Pulmonary artery endothelial cell (primary cell): ENCODE measurements around the gene PSAT1. TPM values are rescaled to one million over a fixed set of nuclear protein-coding genes. Genes with fewer than 3 reads are reported as not detected.
"Not testable (repeated sequence)": the region's sequence is repeated elsewhere in the genome, so short reads cannot be mapped to it uniquely, and the experiment has no call there.

Source experiments
- DNase-seq: peaks from one replicate; pipeline ENCODE4 v3.0.0-alpha.2; 2011; ENCODE audit warnings: low read depth, low spot score
- total RNA-seq: library from RNA; depleted of rRNA; stranded (reverse); fragments of >200 nt; gene quantifications from 2 replicates; pipeline ENCODE4 v1.2.3, GENCODE V29; 2014

PSAT1 gene
- total RNA-seq, result 26.6 and 30.7 TPM in 2 replicates

- peak; percentile 81 for DNase-seq
Observed at GRCh38 chr9:78296893-78297671, at the start of gene PSAT1. PSAT1 (plus strand) TSS chr9:78297125; CDS start chr9:78297211, 86 bp downstream.

- DNase-seq, result no peak
Observed at GRCh38 chr9:78248635-78249034, 48.3 kb upstream of the PSAT1 start.

GRCh38 chr9:78249542-78249941, 47.4 kb upstream of the PSAT1 start:
- DNase-seq, result no peak

- DNase-seq, result no peak
Observed at GRCh38 chr9:78252616-78253015, 44.3 kb upstream of the PSAT1 start.

GRCh38 chr9:78253285-78253684, 43.6 kb upstream of the PSAT1 start:
- DNase-seq, result no peak

- no peak for DNase-seq
Observed at GRCh38 chr9:78261403-78262001, 35.4 kb upstream of the PSAT1 start.

GRCh38 chr9:78262655-78263054, 34.3 kb upstream of the PSAT1 start:
- no peak for DNase-seq

- DNase-seq, result no peak
Observed at GRCh38 chr9:78267889-78268288, 29.0 kb upstream of the PSAT1 start.

- DNase-seq, result no peak
Observed at GRCh38 chr9:78269784-78270183, 27.1 kb upstream of the PSAT1 start.

GRCh38 chr9:78272307-78272706, 24.6 kb upstream of the PSAT1 start:
- DNase-seq, result no peak

GRCh38 chr9:78273761-78274160, 23.2 kb upstream of the PSAT1 start:
- no peak for DNase-seq

GRCh38 chr9:78278177-78278777, 18.6 kb upstream of the PSAT1 start:
- no peak for DNase-seq

- DNase-seq, result no peak
Observed at GRCh38 chr9:78278801-78279200, 18.1 kb upstream of the PSAT1 start.

- DNase-seq, result no peak
Observed at GRCh38 chr9:78280982-78281668, 15.8 kb upstream of the PSAT1 start.

GRCh38 chr9:78284181-78284580, 12.7 kb upstream of the PSAT1 start:
- DNase-seq, result not testable (repeated sequence)

- no peak for DNase-seq
Observed at GRCh38 chr9:78286125-78286524, 10.8 kb upstream of the PSAT1 start.

GRCh38 chr9:78286946-78287388, 10.0 kb upstream of the PSAT1 start:
- no peak for DNase-seq

- DNase-seq, result no peak
Observed at GRCh38 chr9:78288214-78288892, 8.6 kb upstream of the PSAT1 start.

GRCh38 chr9:78289474-78289873, 7.5 kb upstream of the PSAT1 start:
- no peak for DNase-seq

- DNase-seq, result no peak
Observed at GRCh38 chr9:78291240-78291925, 5.5 kb upstream of the PSAT1 start.

- no peak for DNase-seq
Observed at GRCh38 chr9:78292026-78292425, 4.9 kb upstream of the PSAT1 start.
